ENCODE results near the gene DOC2A.
"Not testable (repeated sequence)": the region's sequence is repeated elsewhere in the genome, so short reads cannot be mapped to it uniquely, and the experiment has no call there.

DNA sequence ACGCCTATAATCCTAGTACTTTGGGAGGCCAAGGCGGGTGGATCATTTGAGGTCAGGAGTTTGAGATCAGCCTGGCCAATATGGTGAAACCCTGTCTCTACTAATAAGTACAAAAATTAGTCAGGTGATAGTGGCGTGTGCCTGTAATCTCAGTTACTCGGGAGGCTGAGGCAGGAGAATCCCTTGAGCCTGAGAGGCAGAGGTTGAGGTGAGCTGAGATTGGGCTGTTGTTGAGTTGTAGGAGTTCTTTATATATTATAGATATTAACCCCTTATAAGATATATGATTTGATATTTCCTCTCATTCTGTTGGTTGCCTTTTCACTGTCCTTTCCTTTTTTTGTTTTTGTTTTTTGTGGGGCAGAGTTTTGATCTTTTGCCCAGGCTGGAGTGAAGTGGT is 51.0 kb downstream of the DOC2A start:
- TF ChIP-seq ZNF274 (IDR thresholded peaks at IDR 0.05; ENCODE audit: low read depth, low read length); YY1 (IDR thresholded peaks at IDR 0.05; ENCODE audit: insufficient read depth, insufficient read length); SUZ12 (IDR thresholded peaks at IDR 0.05; ENCODE audit: extremely low read depth, insufficient read depth, insufficient read length): not testable (repeated sequence)
